Fibroblast of skin of right quadriceps (primary cell): Measurements from ENCODE around the gene PCIF1.
"Not testable (repeated sequence)": the region's sequence is repeated elsewhere in the genome, so short reads cannot be mapped to it uniquely, and the experiment has no call there.

ENCODE experiments used
- DNase-seq: peaks from one replicate; pipeline ENCODE4 v3.0.0-alpha.2; 2013

The PCIF1 gene

DNA sequence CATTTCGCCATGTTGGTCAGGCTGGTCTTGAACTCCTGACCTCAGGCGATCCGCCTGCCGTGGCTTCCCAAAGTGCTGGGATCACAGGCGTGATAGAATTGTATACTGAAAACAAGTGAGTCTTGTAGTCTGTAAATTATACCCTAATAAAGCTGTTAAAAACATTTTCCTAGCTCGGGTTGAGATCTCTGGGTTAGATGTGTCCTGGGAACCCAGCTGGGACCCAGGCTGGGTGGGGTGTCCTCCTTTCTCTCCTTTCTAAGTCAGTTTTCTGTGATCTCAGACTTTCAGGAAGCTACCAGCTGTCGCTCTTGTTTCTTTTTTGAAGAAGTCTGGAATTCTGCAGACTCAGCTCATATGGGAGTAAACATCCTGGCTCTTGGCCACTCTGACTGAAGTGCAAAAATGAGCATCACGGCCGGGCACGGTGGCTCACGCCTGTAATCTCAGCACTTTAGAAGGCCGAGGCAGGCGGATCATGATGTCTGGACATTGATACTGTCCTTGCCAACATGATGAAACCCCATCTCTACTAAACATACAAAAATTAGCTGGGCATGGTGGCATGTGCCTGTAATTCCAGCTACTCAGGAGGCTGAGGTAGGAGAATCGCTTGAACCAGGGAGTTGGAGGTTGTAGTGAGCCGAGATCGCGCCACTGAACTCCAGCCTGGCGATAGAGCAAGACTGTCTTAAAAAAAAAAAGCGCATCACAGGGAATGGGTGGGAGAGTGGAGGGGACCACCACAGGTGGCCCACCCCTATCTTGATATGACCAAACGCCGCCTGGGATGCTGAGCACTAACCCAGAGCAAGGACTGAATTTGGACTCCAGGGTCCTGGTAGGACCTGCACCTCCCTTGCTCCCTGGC, 9.9 kb upstream of the PCIF1 start:
- peak; percentile 19 for DNase-seq

DNA sequence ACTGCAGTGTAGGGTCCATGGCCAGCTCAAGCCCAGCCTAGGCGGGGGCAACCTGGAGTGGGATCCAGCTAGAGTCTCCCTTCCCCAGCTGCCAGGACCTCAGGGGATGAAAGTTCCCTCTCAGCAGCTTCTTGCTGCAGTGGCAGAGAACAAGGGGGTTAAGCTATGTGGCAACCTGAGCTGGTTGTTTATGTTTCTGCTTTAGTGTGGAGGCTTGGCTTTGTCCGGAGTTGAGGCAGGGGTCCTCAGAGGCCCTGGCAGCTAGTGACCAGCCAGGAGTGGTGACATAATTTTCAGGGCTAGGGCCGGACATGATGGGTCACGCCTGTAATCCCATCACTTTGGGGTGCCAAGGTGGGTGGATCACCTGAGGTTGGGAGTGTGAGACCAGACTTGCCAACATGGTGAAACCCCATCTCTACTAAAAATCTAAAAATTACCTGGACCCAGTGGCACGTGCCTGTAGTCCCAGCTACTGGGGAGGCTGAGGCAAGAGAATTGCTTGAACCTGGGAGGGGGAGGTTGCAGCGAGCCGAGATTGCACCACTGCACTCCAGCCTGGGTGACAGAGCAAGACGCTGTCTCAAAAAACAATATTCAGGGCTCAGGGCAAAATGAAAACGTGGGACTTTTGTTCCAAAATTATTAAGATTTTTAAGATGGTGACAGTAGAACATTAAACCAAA, 8.5 kb upstream of the PCIF1 start:
- no peak for DNase-seq

DNA sequence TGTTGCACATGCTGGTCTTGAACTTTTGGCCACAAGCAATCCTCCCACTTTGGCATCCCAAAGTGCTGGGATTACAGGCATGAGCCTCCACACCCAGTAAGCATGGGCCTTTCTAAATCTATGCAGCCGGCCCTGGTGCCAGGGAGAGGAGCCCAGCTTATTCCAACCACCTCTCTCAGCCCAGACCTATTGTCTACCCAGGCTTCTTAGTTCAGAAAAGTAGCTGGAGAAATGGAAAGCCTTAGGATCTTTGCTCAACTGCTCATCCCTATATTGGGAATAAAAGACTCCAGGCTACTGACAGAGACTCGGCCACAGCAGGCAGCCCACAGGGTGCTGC, 7.8 kb upstream of the PCIF1 start:
- DNase-seq = no peak

DNA sequence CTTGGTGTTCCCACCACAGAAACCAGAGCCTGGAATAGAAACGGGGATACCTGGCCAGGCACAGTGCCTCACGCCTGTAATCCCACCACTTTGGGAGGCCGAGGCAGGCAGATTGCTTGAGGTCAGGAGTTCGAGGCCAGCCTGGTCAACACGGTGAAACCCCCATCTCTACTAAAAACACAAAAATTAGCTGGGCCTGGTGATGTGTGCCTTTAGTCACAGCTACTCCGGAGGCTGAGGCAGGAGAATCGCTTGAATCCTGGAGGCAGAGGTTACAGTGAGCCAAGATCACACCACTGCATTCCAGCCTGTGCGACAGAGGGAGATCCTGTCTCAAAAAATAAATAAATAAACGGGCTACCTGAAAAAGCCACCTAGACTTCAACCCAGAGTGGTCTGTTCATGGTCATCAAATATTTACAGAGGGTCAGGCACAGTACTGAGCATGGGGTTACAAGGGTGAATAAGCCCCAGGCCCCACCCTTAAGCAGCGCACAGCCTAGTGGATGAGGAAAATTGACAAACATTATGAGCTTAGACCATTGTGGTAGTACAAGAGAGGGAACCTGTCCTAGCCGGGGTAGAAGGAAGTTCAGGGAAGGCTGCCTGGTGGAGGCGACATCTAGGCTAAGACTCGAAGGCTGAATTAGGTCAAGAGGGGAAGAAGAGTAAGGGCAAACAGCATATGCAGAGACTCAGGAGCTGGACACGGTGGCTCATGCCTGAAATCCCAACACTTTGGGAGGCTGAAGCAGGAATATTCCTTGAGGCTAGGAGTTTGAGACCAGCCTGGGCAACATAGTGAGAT, 7.2 kb upstream of the PCIF1 start:
- DNase-seq = no peak

DNA sequence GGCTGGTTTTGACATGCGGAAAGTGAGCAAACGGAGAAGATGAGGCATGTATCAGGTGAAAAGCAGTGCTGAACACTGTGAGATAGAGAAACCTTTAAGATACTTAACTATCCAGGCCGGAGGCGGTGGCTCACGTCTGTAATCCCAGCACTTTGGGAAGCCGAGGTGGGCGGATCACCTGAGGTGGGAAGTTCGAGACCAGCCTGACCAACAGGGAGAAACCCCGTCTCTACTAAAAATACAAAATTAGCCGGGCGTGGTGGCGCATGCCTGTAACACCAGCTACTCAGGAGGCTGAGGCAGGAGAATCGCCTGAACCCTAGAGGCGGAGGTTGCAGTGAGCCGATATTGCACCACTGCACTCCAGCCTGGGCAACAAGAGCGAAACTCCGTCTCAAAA, 2.8 kb upstream of the PCIF1 start:
- DNase-seq = not testable (repeated sequence)

DNA sequence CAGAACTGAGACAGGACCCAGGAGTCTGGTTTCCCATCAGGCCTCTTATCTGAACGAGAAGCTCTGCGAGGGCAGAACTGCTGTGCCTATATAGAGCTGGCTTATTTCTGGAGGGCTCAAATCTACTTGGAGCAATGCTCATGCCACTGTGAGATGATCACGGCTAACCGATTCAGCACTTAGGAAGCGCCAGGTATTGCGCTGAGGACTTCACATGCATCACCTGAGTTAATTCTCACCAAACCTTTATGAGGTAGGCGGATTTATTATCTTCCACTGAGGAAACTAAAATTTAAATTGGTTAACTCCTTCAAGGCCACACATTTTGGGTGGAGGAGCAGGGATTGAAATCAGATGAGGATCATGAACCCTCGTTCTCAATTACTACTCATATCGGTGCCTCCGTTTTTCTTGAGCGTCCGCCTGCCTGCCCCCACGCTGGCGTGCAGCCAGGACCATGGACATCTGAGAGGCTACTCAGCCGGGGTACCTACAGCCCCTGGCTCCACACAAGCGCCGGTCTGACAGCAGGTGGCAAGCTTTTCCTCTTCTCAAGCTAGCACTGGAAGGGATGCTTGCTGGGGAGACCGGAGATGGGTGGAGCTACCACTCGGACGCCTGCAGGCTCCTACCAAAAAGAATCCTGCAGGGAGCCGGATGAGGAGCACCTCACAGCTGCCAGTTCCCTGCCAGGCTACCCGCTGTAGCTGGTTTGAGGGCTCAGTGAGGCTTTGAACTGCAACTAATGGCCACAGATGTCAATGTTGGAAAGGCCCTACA, 1.0 kb upstream of the PCIF1 start:
- peak; percentile 72 for DNase-seq

DNA sequence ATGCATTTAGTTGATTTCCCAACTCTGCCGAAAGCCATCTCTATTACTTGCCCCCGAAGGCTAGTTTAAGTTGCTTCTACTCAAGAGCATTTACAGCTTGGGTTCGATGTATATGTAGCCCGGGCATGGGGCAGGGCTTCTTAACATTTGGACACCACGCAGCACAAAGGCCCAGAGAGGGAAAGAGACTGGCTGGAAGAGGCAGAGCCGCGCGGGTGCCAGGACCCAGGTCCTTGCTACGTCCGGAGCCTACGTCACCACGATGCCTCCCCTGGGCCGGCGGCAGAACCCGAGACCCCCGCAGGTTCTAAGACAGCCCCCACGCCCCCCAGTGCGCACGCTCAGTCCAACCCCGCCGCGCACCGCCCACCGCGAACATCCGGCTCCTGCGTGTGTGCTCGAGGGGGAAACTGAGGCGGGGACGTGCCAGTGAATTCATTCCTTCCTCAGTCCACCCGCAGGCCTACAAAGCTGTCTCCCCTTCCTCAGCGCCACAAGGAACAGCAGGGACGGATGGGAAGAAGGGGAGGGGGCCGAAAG, 367 bp upstream of the PCIF1 start:
- DNase-seq = peak; percentile 39

DNA sequence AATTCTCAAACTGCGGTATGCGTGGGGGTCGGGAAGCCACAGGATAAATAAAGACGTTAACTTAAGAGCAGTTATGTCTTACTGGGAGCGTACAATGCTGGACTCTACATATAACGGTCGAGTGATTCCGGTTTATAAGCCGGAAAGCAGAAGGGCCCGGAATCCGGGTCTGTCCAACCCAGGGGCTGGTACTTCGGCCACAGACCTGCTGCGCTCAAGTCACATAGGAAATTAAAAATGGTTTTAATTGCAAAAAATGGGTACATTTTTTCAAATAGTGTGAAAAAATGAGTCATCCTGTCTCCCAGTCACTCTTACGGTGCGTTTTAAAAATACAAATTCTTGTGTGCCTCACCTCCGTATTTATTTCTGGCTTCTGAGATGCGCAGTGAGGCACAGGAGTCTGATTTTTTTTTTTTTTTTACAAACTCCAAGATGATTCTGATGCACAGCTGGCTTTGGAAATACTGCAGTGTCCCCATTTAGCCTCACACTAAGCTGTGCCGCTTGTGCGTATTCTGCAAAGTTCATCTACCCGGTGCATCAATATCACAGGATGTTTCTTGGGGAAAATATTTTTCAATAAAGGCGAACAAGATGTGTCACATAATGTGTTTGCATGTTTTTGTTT, 1.0 kb downstream of the PCIF1 start:
- no peak for DNase-seq

DNA sequence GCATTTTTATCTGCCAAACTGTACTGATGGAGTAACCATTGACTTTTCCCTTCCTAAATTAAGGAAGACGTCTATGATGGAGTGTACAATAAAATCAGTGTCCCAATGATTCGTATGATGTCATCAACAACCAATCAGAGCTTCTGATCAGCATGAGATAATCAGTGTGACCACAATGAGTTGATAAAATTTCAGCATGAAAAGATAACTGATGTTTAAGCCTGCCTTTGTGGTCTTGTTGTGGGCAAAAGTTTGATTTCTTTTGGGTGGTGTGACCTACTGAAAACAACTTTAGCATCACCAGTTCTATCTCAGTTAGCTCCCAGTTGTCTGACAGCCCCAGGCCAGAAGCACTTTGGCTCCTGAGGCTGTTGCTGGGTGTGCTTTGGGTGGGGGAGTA, 3.3 kb downstream of the PCIF1 start:
- DNase-seq = peak; percentile 16

DNA sequence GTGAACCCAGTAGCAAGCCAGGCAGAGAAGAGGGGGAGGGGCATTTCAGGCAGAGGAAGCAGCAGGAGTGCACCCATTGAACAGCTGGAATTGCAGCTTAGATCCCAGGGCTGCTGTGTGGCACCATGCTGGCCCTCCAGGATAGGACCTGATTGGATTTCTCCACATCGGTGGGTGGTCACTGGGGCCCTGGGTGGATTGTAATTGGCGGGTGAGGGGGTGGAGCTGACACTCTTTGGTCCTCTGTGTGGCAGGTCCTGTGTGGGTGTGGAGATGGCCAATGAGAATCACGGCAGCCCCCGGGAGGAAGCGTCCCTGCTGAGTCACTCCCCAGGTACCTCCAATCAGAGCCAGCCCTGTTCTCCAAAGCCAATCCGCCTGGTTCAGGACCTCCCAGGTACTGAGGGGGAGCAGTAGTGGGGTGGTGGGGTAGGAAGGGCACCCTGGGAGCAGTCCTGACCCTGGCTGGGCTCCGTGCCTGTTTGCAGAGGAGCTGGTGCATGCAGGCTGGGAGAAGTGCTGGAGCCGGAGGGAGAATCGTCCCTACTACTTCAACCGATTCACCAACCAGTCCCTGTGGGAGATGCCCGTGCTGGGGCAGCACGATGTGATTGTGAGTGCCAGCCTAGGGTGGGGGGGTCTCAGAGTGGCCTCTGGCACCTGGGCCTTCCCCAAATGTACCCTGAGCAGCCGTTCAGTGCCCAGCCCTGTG, 4.4 kb downstream of the PCIF1 start:
- DNase-seq = no peak

DNA sequence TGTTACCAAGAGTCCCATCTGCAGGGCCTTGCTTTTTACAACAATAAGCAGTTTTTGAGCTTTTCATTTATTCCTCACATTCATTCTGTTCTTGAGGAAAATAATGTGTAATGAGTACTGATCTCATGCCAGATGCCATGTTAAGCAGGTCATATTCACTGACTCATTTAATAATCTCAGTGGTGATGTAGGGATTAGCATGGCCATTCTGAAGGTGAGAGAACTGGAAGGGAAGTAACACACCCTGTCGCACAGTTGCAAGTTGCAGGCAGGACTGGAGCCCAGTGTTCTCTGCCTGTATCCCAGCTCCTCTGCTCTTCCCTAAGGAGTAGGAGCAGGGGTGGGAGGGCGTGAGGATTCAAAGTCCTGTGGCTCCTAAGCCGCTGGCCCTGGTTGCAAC, 5.6 kb downstream of the PCIF1 start:
- no peak for DNase-seq

DNA sequence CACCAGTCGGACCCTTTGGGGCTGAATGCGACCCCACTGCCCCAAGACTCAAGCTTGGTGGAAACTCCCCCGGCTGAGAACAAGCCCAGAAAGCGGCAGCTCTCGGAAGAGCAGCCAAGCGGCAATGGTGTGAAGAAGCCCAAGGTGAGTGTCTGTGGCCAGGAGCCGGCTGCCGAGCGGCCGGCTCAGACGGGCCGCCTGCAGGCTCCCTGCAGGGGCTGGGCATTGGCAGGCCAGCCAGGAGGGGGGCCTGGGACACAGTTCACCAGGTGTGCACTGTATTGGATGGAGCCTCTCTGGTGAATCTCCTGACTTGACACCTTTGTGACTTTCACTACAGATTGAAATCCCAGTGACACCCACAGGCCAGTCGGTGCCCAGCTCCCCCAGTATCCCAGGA, 6.0 kb downstream of the PCIF1 start:
- DNase-seq = no peak

DNA sequence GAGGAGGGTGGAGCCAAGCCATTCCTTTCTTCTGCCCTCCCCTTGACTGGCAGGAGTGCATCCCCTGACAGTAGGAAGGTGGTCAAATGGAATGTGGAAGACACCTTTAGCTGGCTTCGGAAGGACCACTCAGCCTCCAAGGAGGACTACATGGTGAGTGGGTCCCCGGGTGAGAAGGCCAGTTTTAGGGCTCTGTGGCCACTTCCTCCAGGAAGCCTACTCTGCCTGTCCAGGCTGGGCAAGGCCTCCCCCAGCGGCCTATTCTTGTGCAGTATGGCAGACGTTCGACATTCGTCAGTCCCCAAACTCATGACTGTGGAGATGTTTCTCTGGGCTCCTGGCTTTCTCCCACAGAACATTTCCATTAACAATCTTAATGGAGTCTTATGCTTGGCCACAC, 9.1 kb downstream of the PCIF1 start:
- no peak for DNase-seq

DNA sequence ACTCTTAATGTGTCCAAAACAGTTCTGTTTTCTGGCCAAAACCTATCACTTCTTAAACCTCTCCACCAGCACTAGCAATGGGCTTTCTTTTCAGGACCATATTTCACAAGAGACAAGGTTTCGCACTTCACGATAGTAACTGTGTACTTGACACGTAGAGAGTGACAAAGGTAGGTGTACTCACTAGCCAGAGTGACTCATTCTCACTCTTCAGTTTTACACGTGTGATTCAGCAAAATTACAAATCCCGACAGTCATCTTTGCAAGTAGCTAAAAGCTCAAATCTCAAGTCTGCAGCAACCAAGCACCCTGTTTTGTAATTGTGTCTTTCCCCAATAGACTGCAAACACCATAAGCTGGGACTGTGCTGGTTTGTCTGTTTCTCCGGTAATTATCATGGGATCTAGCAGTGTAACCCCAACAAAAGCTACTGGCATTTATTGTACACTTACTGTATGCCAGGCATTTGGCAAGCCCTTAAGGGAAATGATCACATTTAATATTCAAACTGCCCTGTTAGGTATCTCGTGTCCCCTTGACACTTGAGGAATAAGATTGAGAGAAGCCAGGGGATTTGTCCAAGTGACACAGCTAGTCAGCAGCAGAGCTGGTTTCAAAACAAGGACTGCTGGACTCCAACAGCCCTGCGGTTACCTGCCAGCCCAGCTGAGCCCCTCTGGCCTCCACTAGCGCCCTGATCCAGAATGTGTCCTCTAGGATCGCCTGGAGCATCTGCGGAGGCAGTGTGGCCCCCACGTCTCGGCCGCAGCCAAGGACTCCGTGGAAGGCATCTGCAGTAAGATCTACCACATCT, 9.9 kb downstream of the PCIF1 start:
- DNase-seq = peak; percentile 14

DNA sequence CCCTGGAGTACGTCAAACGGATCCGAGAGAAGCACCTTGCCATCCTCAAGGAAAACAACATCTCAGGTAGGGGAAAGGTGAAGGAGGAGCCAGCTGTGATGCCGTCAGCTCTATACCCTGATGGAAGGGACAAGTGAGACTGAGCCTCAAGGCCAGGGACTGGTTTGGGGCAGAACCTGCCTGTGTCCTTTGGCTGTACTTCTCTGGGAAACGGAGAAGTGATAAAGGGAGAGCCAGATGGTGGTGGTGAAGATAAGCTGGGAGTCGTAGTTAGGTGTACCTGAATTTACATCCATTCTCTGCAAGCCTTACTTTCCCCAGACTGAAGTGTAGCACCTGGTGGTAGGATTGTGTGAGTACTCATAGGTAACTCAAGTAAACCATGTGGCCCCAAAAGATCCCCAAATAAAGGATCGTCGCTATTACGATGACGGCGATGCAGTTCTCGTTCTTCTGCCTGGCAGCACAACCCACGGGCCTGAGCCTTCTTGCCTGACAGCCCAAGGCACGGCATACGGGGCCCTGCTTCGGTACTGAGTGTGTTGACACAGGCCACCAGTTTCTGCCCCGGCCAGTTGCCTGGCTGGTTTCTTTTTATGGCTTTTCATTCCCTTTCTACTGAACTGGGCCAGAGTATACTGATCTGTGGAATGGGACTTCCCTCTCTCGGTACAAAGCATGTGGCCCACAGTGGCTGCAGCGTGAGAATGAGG, 10.6 kb downstream of the PCIF1 start:
- DNase-seq = no peak

DNA sequence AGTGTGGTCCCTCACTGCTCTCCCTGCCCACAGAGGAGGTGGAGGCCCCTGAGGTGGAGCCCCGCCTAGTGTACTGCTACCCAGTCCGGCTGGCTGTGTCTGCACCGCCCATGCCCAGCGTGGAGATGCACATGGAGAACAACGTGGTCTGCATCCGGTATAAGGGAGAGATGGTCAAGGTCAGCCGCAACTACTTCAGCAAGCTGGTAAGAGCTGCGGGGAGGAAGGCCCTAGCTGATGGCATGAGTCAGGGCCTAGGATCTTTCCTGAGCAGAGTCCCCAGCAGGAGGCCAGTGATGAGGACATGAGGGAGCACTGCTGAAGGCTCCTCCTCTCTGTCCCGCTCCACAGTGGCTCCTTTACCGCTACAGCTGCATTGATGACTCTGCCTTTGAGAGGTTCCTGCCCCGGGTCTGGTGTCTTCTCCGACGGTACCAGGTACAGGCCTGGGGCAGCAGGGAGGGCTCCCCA, 11.2 kb downstream of the PCIF1 start:
- peak; percentile 38 for DNase-seq

DNA sequence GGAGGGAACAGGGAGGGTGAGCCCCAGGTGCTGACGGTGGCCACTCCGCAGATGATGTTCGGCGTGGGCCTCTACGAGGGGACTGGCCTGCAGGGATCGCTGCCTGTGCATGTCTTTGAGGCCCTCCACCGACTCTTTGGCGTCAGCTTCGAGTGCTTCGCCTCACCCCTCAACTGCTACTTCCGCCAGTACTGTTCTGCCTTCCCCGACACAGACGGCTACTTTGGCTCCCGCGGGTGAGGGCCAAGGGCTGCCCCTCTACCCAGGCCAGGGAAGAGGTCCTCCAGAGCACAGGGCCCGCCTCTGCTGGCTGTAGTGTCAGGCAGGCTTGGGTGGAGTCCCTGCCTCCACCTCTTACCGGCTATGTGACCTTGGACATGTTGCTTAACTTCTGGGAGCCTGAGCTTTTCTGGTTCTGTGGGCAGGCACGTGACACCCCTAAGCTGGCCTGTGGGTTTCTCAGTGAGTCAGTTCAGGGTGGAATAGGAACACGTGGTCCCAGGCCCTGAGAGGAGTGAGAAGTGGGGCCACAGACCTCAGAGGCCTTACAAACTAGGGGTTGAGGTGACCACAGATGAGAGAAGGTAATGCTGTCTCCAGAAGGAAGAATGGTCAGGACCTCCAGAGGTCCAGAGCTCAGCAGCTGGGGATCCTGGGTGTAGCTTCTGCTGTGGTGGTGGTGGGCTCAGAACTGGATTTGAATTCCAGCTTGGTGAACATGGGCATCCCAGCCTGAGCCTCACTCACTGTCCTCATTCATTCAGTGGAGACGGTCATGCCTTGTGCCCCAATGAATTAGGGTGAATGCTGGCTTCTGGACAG, 11.9 kb downstream of the PCIF1 start:
- no peak for DNase-seq

DNA sequence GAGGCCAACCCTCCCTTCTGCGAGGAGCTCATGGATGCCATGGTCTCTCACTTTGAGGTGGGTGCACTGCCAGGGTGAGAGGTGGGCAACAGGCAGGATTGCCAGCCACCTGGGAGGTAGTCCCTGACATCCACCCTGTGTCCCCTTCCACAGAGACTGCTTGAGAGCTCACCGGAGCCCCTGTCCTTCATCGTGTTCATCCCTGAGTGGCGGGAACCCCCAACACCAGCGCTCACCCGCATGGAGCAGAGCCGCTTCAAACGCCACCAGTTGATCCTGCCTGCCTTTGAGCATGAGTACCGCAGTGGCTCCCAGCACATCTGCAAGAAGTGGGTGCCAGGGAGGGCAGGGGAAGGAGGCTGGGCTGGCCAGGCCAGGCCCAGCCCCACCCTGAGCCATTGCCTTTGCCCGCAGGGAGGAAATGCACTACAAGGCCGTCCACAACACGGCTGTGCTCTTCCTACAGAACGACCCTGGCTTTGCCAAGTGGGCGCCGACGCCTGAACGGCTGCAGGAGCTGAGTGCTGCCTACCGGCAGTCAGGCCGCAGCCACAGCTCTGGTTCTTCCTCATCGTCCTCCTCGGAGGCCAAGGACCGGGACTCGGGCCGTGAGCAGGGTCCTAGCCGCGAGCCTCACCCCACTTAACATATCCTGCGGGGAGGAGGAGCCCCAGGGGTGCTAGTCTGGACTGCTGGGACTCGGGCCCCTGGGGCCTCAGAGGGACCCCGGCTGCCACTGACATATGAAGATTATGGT, 12.8 kb downstream of the PCIF1 start:
- no peak for DNase-seq
